AG08395 (cell line): ENCODE measurements around the gene BMI1.
A peak's percentile ranks its signal among the peaks of the same experiment; 100 is the strongest.
"Not testable (repeated sequence)": the region's sequence is repeated elsewhere in the genome, so short reads cannot be mapped to it uniquely, and the experiment has no call there.

ENCODE experiments used
- DNase-seq: peaks from one replicate; pipeline ENCODE4 v3.0.0; 2012; ENCODE audit warnings: mixed read lengths, low spot score

The BMI1 gene

GRCh38 chr10:22320591-22321155 lies at the start of gene BMI1:
Gene BMI1 (plus strand): TSS chr10:22321099. CDS start chr10:22326450, 5,351 bp downstream.
- DNase-seq, result peak; percentile 87

- DNase-seq, result no peak
These were observed 49.1 kb upstream of the BMI1 start for GRCh38 chr10:22271786-22272185.

- no peak for DNase-seq
These were observed 42.5 kb upstream of the BMI1 start for GRCh38 chr10:22278441-22278782.

- no peak for DNase-seq
These were observed 40.8 kb upstream of the BMI1 start for GRCh38 chr10:22280078-22280477.

- no peak for DNase-seq
These were observed 35.8 kb upstream of the BMI1 start for GRCh38 chr10:22285130-22285529.

GRCh38 chr10:22293747-22294404 lies 27.0 kb upstream of the BMI1 start:
- no peak for DNase-seq

GRCh38 chr10:22294694-22295093 lies 26.2 kb upstream of the BMI1 start:
- no peak for DNase-seq

GRCh38 chr10:22301193-22301592 lies 19.7 kb upstream of the BMI1 start:
- no peak for DNase-seq

GRCh38 chr10:22303461-22303860 lies 17.4 kb upstream of the BMI1 start:
- DNase-seq, result no peak

- DNase-seq, result no peak
These were observed 15.2 kb upstream of the BMI1 start for GRCh38 chr10:22305721-22306120.

- DNase-seq, result no peak
These were observed 12.5 kb upstream of the BMI1 start for GRCh38 chr10:22308390-22308789.

- DNase-seq, result no peak
These were observed 11.5 kb upstream of the BMI1 start for GRCh38 chr10:22309180-22310000.

GRCh38 chr10:22310012-22310411 lies 10.9 kb upstream of the BMI1 start:
- DNase-seq, result not testable (repeated sequence)

GRCh38 chr10:22310928-22311327 lies 10.0 kb upstream of the BMI1 start:
- no peak for DNase-seq

GRCh38 chr10:22314852-22315251 lies 6.0 kb upstream of the BMI1 start:
- no peak for DNase-seq

GRCh38 chr10:22315455-22316285 lies 5.2 kb upstream of the BMI1 start:
- no peak for DNase-seq

- peak; percentile 79 for DNase-seq
These were observed 4.4 kb upstream of the BMI1 start, which contains the start of gene COMMD3 for GRCh38 chr10:22316286-22317075. Gene COMMD3 (plus strand): TSS chr10:22316388. CDS start chr10:22316418, 30 bp downstream.

- DNase-seq, result no peak
These were observed 3.9 kb upstream of the BMI1 start for GRCh38 chr10:22317076-22317370.

- DNase-seq, result no peak
These were observed 2.9 kb upstream of the BMI1 start for GRCh38 chr10:22317771-22318565.

- DNase-seq, result no peak
These were observed 2.1 kb upstream of the BMI1 start for GRCh38 chr10:22318772-22319171.

- DNase-seq, result no peak
These were observed 1.3 kb upstream of the BMI1 start for GRCh38 chr10:22319547-22319979.
